WI38 (cell line): ENCODE results near the gene CYBA.
A peak's percentile ranks its signal among the peaks of the same experiment; 100 is the strongest.

Experiments used
- H3K4me3 ChIP-seq: 2 replicates; pipeline ENCODE4 v1.5.1; 2011; ENCODE audit warnings: low read depth, mild to moderate bottlenecking, control low read depth, low read length
- TF ChIP-seq, protein P1 (sequence below): IDR thresholded peaks from 2 replicates; pipeline ENCODE4 v1.5.1; 2012; ENCODE audit warnings: low read depth, mild to moderate bottlenecking, control low read depth, low read length

CYBA gene

GRCh38 chr16:88691129-88691813 lies 40.4 kb upstream of the CYBA start:
- TF ChIP-seq, protein P1, sequence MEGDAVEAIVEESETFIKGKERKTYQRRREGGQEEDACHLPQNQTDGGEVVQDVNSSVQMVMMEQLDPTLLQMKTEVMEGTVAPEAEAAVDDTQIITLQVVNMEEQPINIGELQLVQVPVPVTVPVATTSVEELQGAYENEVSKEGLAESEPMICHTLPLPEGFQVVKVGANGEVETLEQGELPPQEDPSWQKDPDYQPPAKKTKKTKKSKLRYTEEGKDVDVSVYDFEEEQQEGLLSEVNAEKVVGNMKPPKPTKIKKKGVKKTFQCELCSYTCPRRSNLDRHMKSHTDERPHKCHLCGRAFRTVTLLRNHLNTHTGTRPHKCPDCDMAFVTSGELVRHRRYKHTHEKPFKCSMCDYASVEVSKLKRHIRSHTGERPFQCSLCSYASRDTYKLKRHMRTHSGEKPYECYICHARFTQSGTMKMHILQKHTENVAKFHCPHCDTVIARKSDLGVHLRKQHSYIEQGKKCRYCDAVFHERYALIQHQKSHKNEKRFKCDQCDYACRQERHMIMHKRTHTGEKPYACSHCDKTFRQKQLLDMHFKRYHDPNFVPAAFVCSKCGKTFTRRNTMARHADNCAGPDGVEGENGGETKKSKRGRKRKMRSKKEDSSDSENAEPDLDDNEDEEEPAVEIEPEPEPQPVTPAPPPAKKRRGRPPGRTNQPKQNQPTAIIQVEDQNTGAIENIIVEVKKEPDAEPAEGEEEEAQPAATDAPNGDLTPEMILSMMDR: no peak
- H3K4me3 ChIP-seq: no peak overlapping the region

DNA sequence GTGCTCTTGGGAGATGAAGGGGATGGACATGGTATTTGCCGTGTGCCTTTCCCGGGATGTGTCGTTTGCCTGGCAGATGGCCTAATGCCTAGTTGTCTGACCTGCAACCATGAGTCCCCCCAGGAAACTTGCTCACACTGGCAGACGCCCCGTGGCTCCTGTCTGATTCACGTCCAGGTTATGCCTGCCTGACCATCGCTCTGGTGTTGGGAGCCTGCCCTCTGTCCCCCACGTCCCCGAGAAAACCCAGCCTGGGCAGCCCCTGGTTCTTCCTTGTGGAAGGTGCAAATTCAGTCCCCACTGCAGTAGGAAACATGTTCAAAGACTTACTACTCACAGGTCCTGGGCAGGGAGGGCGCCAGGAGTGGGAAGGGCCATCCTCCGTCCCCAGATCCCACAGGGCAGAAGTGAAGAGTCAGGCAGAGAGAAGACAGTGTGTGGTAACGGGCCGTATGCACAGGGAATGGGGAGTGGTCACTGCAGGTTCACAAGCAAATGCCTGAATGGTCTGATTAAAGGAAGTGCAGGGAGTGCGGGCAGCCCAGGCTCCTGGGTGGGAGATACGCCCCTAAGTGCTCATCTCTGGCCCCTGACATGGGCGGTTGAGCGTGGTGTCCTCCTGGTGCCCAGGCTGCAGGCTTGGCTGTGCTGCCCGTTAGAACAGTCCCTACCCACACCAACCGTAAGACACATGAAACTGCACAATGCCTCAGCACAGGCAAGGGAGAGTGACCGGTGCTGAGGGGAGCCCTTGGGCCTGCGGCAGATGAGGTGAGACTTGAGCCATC lies 39.7 kb upstream of the CYBA start:
- no peak overlapping the region for H3K4me3 ChIP-seq
- TF ChIP-seq, protein P1: no peak

GRCh38 chr16:88688013-88688778 lies 37.3 kb upstream of the CYBA start:
- TF ChIP-seq, protein P1: no peak
- H3K4me3 ChIP-seq: no peak overlapping the region

DNA sequence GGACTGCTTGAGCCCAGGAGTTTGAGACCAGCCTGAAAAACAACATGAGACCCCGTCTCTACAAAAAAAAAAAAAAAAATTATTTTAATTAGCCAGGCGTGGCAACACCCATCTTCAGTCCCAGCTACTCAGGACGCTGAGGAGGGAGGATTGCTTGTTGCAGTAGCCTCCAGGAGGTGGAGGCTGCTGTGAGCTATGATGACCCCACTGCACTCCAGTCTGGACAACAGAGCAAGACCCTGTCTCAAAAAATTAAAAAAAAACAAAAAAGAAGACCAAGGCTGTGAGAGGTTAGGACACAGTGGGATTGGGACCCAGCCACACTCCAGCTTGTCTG lies 36.8 kb upstream of the CYBA start:
- TF ChIP-seq, protein P1: no peak
- H3K4me3 ChIP-seq: no peak overlapping the region

- TF ChIP-seq, protein P1: no peak
- H3K4me3 ChIP-seq: no peak overlapping the region
These were observed 36.4 kb upstream of the CYBA start for GRCh38 chr16:88687254-88687576.

DNA sequence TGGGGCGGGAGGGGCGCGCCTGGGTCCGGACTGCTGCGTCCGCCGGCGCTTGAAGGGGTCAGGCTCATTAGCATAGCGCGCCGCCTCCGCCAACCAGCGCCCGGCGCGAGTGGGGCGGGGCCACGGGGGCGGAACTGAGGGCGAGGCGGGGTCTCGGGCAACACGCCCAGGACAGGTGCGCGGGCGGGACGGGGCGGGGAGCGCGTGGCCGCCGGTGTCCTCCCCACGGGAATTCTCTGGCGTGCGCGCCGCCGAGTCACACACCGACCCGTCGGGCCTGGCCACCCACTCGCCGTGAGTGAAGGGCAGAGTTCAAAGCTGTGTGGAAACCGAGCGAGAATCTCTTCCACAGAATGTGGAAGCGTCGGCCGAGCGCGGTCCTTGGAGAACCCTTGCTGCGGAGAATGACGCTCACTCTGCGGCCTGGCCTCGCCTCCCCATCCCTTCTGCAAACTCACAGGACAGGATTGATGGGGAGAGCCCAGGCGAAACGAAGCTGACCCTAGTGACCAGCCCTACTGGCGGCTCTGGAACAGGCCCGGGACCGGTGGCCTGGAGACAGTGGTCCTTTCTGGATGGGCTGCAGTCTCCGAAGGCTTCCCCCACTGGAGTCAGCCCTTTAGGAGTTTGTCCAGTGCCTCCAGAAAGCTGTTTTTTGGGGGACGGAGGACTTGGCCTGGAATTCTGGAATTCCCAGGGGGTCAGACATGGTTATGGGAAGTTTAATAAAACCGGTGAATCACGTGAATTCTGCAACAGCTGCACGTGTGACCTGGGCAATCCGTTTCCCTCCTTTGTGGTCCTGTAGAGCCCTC lies 35.8 kb upstream of the CYBA start, which contains the start of gene SNAI3:
SNAI3 (minus strand) TSS at position 69 of the 815 bp plus-strand sequence. CDS start 101 bp downstream, outside the sequence.
- H3K4me3 ChIP-seq: peak within 1 kb of the TSS; percentile 55
- TF ChIP-seq, protein P1: no peak
